GM12872 (cell line): ENCODE data around the gene ATG16L2.

ENCODE experiments used
- CTCF ChIP-seq: IDR thresholded peaks from 3 replicates; pipeline ENCODE4 v1.5.1; 2011; ENCODE audit warnings: low read depth, mild to moderate bottlenecking, low read length, moderate library complexity; ENCODE audit not compliant: insufficient read depth

ATG16L2 gene

DNA sequence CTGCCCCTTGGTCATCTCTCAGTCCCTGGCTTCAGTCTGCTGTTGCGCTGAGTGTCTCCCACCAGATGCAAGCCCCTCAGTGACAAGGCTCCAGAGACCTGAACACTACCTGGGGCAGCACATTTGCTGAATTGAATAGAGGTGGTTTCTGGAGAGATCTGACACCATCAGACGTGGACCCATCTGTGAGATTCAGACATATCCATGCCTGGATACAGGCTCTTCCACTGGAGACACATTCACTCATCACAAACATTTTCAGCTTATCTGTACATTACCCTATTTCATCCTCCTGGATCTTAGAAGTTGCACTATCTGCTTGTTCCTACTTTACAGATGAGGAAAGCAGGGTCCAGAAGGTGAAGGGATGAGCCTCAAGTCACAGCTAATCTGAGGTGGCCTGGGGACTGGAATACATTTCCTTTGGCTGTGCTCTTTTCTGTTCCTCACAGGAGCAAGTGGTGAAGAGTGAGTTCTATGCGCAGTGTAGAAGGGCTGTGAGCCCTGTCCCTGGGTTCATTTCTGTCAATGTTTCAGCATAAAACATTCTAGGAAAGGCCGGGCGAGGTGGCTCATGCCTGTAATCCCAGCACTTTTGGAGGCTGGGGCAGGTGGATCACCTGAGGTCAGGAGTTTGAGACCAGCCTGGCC, 19.0 kb downstream of the ATG16L2 start:
- no peak for TF ChIP-seq CTCF

GRCh38 chr11:72833811-72834493, 19.7 kb downstream of the ATG16L2 start:
- TF ChIP-seq CTCF: no peak

DNA sequence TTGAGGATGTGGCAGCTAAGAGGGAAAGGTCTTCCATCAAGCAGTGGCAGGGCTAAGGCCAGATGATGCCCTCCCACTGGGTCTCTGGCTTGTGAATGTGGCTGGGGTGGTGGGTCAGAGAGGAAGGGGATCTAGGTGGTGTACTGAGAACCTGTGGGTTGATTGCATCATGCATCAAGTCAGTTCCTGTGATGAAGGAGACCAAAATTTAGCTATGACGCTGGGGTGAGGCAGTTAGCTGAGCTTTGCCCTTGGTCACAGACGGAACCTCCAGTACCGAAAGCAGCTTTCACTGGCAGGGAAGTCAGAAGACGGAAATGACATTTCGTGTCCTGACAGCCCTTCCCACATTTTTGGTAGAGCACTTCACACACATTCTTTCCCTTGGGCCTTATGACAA, 20.7 kb downstream of the ATG16L2 start:
- no peak for TF ChIP-seq CTCF

DNA sequence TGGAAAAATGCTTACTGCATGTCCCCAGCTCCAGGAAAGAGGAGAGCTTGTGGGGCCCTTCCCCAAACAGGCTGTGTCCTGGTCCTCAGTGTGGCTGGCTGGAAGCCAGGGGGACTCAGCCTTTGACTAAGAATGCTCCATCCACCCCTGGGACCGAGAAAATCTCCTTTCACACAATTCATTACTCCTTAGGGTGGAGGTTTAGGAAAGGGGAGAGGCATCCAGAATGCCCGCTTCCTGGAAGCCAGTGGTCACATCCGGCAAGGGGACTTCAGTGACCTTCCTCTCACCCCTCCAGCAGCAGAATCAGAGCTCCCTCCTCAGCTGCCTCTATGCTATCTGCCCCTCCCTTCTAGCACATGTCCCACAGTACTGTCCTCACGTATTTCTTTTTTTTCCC, 21.9 kb downstream of the ATG16L2 start:
- TF ChIP-seq CTCF: no peak

DNA sequence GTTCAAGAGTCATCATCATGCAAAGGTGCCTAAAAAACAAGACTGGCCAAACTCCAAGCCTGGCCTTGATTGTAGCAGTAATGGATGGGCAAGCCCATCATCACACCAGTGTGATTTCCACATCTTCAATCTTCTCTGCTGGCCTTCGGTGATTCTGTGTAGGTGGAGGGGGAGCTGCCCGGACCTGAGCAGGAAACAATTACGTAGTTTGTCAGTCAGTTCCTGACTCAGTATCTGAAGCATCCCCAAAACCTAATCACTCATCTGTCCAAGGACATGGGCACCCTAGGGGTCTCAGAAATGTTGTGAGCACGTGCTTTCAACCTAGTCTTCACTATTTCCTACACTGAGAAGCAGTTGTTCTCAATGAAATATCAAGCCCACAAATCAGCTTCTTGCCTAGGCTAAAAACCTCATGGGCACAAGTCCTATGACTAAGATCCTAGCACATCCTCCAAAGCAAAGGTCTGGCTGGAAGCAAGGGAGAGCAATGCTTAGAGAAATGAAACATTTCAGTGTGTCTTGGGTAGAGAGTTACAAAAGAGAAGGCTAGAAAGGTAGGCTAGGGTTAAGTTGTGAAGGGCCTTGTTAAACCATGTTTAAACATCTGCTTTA, 24.6 kb downstream of the ATG16L2 start:
- TF ChIP-seq CTCF: no peak

DNA sequence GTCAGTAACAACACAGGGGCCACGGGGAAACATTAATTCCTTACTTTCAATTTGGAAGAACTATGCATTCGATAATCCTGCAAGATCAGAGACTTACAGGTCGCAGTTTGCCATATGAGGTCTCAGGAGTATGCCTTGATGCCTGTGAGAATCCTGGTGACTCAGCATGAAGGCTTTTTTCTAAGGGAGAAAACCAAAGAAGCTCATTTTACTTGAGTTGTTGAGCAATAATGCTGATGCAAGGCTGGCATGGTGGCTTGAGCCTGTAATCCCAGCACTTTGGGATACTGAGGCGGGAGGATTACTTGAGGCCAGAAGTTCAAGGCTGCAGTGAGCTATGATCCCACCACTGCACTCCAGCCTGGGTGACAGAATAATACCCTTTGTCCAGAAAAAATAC, 26.6 kb downstream of the ATG16L2 start:
- no peak for TF ChIP-seq CTCF

GRCh38 chr11:72841397-72841796, 27.2 kb downstream of the ATG16L2 start:
- TF ChIP-seq CTCF: no peak
